Measurements from ENCODE around the gene RPAP2.
A peak's percentile ranks its signal among the peaks of the same experiment; 100 is the strongest.
"Not testable (repeated sequence)": the region's sequence is repeated elsewhere in the genome, so short reads cannot be mapped to it uniquely, and the experiment has no call there.

The RPAP2 gene

DNA sequence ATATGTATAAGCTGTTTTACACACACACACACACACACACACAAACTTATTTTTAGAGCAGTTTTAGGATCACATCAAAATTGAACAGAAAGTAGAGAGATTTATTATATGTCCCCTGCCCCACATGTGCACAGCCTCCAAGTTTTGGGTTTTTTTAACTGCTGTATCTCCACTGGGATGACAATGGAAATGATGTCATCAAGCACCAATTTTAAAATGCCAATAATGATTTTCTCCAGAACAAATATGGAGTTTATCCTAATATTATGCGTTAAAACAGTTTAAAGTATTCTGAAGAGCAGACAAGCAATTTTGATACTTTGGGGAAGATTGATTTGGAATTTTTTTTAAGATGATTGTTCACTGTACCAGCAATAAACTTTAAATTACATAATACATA lies 131.2 kb downstream of the RPAP2 start:
- DNase-seq (ENCODE audit: low read depth): no peak
- Histone ChIP-seq H3K9me3 (ENCODE audit: control insufficient read depth, low read length) (no peaks in the 10 kb centered on the region), H3K4me1 (ENCODE audit: control insufficient read depth, insufficient read depth, low read length) (no peaks in the 10 kb centered on the region), H3K9ac (ENCODE audit: low read length) (no peak overlapping the region), H3K36me3 (ENCODE audit: control insufficient read depth, insufficient read depth, low read length, severe bottlenecking) (no peaks in the 10 kb centered on the region), H3K4me3 (ENCODE audit: low read length) (no peak overlapping the region), H3K27me3 (replicated peaks; ENCODE audit: control insufficient read depth, insufficient read depth, low read length) (no peaks in the 10 kb centered on the region)

DNA sequence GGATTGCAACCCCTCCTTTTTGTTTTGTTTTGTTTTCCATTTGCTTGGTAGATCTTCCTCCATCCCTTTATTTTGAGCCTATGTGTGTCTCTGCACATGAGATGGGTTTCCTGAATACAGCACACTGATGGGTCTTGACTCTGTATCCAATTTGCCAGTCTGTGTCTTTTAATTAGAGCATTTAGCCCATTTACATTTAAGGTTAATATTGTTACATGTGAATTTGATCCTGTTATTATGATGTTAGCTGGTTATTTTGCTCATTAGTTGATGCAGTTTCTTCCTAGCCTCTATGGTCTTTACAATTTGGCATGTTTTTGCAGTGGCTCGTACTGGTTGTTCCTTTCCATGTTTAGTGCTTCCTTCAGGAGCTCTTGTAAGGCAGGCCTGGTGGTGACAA lies 135.7 kb downstream of the RPAP2 start:
- H3K9me3 ChIP-seq (ENCODE audit: control insufficient read depth, low read length); H3K4me3 ChIP-seq (ENCODE audit: low read length); DNase-seq (ENCODE audit: low read depth); H3K36me3 ChIP-seq (ENCODE audit: control insufficient read depth, insufficient read depth, low read length, severe bottlenecking); H3K27me3 ChIP-seq (replicated peaks; ENCODE audit: control insufficient read depth, insufficient read depth, low read length); H3K9ac ChIP-seq (ENCODE audit: low read length); H3K4me1 ChIP-seq (ENCODE audit: control insufficient read depth, insufficient read depth, low read length): not testable (repeated sequence)

GRCh38 chr1:92439291-92439690 lies 140.4 kb downstream of the RPAP2 start:
- H3K4me3 ChIP-seq (ENCODE audit: low read length): no peak overlapping the region
- no peaks in the 10 kb centered on the region for H3K27me3 ChIP-seq (replicated peaks; ENCODE audit: control insufficient read depth, insufficient read depth, low read length)
- no peak for DNase-seq (ENCODE audit: low read depth)
- no peaks in the 10 kb centered on the region for H3K36me3 ChIP-seq (ENCODE audit: control insufficient read depth, insufficient read depth, low read length, severe bottlenecking)
- no peaks in the 10 kb centered on the region for H3K4me1 ChIP-seq (ENCODE audit: control insufficient read depth, insufficient read depth, low read length)
- no peaks in the 10 kb centered on the region for H3K9me3 ChIP-seq (ENCODE audit: control insufficient read depth, low read length)
- no peak overlapping the region for H3K9ac ChIP-seq (ENCODE audit: low read length)

- H3K4me3 ChIP-seq (ENCODE audit: low read length): no peak overlapping the region
- no peaks in the 10 kb centered on the region for H3K36me3 ChIP-seq (ENCODE audit: control insufficient read depth, insufficient read depth, low read length, severe bottlenecking)
- H3K9me3 ChIP-seq (ENCODE audit: control insufficient read depth, low read length): no peaks in the 10 kb centered on the region
- H3K27me3 ChIP-seq (replicated peaks; ENCODE audit: control insufficient read depth, insufficient read depth, low read length): no peaks in the 10 kb centered on the region
- no peak overlapping the region for H3K9ac ChIP-seq (ENCODE audit: low read length)
- DNase-seq (ENCODE audit: low read depth): no peak
- H3K4me1 ChIP-seq (ENCODE audit: control insufficient read depth, insufficient read depth, low read length): no peaks in the 10 kb centered on the region
These were observed 142.4 kb downstream of the RPAP2 start for GRCh38 chr1:92441316-92441696.

GRCh38 chr1:92441697-92442342 lies 143.0 kb downstream of the RPAP2 start:
- H3K27me3 ChIP-seq (replicated peaks; ENCODE audit: control insufficient read depth, insufficient read depth, low read length): no peaks in the 10 kb centered on the region
- no peak overlapping the region for H3K4me3 ChIP-seq (ENCODE audit: low read length)
- no peaks in the 10 kb centered on the region for H3K4me1 ChIP-seq (ENCODE audit: control insufficient read depth, insufficient read depth, low read length)
- no peaks in the 10 kb centered on the region for H3K36me3 ChIP-seq (ENCODE audit: control insufficient read depth, insufficient read depth, low read length, severe bottlenecking)
- no peak for DNase-seq (ENCODE audit: low read depth)
- no peaks in the 10 kb centered on the region for H3K9me3 ChIP-seq (ENCODE audit: control insufficient read depth, low read length)
- no peak overlapping the region for H3K9ac ChIP-seq (ENCODE audit: low read length)

- Histone ChIP-seq H3K9me3 (ENCODE audit: control insufficient read depth, low read length) (no peaks in the 10 kb centered on the region), H3K36me3 (ENCODE audit: control insufficient read depth, insufficient read depth, low read length, severe bottlenecking) (no peaks in the 10 kb centered on the region), H3K4me1 (ENCODE audit: control insufficient read depth, insufficient read depth, low read length) (no peaks in the 10 kb centered on the region), H3K4me3 (ENCODE audit: low read length) (no peak overlapping the region), H3K27me3 (replicated peaks; ENCODE audit: control insufficient read depth, insufficient read depth, low read length) (no peaks in the 10 kb centered on the region), H3K9ac (ENCODE audit: low read length) (no peak overlapping the region)
- DNase-seq (ENCODE audit: low read depth): no peak
These were observed 143.5 kb downstream of the RPAP2 start for GRCh38 chr1:92442351-92442750.

DNA sequence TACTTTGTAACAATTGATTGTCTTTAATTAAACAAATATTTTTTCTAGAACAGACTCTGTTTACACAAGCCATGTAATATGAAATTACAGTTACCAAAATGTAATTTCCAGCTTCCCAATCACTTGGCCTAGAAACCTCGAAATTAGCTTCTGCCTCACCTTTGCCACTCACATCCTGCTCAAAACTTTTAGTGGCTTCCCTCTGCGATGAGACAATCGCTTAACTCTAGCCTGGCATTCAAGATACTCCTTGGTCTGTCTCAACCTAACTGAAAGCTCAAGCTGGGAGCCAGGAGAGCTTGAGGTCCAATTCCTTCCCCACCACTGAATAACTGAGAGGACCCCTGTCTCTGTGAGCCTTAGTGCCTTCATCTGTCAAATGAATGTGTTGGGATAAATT lies 145.0 kb downstream of the RPAP2 start:
- Histone ChIP-seq H3K27me3 (replicated peaks; ENCODE audit: control insufficient read depth, insufficient read depth, low read length) (no peaks in the 10 kb centered on the region), H3K9me3 (ENCODE audit: control insufficient read depth, low read length) (no peaks in the 10 kb centered on the region), H3K36me3 (ENCODE audit: control insufficient read depth, insufficient read depth, low read length, severe bottlenecking) (no peaks in the 10 kb centered on the region), H3K4me1 (ENCODE audit: control insufficient read depth, insufficient read depth, low read length) (no peaks in the 10 kb centered on the region), H3K9ac (ENCODE audit: low read length) (no peak overlapping the region), H3K4me3 (ENCODE audit: low read length) (no peak overlapping the region)
- no peak for DNase-seq (ENCODE audit: low read depth)

DNA sequence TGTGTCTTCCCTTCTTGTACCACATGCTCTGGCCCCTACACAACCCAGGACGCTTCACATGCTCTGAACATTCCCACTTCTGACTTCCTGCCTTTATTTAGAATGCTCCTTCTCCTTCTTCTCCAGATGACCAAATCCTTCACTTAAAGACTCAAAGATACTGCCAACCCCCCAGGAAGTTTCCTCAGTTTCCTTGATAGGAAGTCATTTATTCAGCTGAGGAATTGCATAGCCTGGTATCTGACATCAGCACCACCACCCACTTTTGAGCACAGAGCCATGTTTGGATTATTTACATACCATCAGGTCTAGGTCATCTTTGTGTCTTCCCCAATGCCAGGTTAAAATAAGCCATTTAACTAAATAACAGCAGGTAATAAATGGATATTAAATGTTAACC lies 145.5 kb downstream of the RPAP2 start:
- Histone ChIP-seq H3K9me3 (ENCODE audit: control insufficient read depth, low read length) (no peaks in the 10 kb centered on the region), H3K4me1 (ENCODE audit: control insufficient read depth, insufficient read depth, low read length) (no peaks in the 10 kb centered on the region), H3K4me3 (ENCODE audit: low read length) (no peak overlapping the region), H3K9ac (ENCODE audit: low read length) (no peak overlapping the region), H3K36me3 (ENCODE audit: control insufficient read depth, insufficient read depth, low read length, severe bottlenecking) (no peaks in the 10 kb centered on the region), H3K27me3 (replicated peaks; ENCODE audit: control insufficient read depth, insufficient read depth, low read length) (no peaks in the 10 kb centered on the region)
- peak; percentile 23 for DNase-seq (ENCODE audit: low read depth)

- DNase-seq (ENCODE audit: low read depth): no peak
- Histone ChIP-seq H3K9ac (ENCODE audit: low read length) (no peak overlapping the region), H3K36me3 (ENCODE audit: control insufficient read depth, insufficient read depth, low read length, severe bottlenecking) (no peaks in the 10 kb centered on the region), H3K9me3 (ENCODE audit: control insufficient read depth, low read length) (no peaks in the 10 kb centered on the region), H3K4me3 (ENCODE audit: low read length) (no peak overlapping the region), H3K4me1 (ENCODE audit: control insufficient read depth, insufficient read depth, low read length) (no peaks in the 10 kb centered on the region), H3K27me3 (replicated peaks; ENCODE audit: control insufficient read depth, insufficient read depth, low read length) (no peaks in the 10 kb centered on the region)
These were observed 147.0 kb downstream of the RPAP2 start for GRCh38 chr1:92445865-92446264.

GRCh38 chr1:92446546-92446945 lies 147.7 kb downstream of the RPAP2 start:
- DNase-seq (ENCODE audit: low read depth): peak; percentile 19
- Histone ChIP-seq H3K9ac (ENCODE audit: low read length) (no peak overlapping the region), H3K4me1 (ENCODE audit: control insufficient read depth, insufficient read depth, low read length) (no peaks in the 10 kb centered on the region), H3K4me3 (ENCODE audit: low read length) (no peak overlapping the region), H3K36me3 (ENCODE audit: control insufficient read depth, insufficient read depth, low read length, severe bottlenecking) (no peaks in the 10 kb centered on the region), H3K9me3 (ENCODE audit: control insufficient read depth, low read length) (no peaks in the 10 kb centered on the region), H3K27me3 (replicated peaks; ENCODE audit: control insufficient read depth, insufficient read depth, low read length) (no peaks in the 10 kb centered on the region)

DNA sequence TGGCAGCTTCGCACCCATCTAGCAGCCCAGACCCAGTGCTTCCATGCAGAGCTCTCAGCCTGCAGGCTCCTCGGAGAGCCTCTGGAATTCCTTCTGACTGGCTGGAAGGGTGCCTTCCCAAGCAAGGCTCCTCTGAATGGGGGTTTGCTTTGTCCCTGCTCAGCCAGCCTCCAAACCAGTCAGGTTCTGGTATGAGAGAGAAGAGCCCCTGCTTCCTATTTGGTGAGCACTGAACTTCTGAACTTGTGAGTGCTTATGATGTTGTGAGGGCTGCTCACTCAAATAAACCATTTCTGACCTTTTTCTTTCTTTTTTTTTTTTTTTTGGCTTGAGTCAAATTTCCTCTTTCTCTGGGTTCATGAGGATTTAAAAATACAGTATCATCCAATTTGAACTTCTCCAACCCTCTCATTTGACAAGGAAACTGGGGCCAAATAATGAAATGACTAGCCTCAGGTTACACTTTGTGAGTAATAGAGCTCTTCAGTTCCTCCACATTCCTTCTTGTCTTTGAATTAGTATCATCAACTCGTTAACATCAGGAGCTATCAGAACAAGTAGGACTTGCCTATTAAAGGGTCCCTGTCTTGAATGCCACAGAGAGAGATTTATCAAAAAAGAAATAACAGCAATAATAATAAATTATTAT lies 148.3 kb downstream of the RPAP2 start:
- no peak for DNase-seq (ENCODE audit: low read depth)
- no peaks in the 10 kb centered on the region for H3K36me3 ChIP-seq (ENCODE audit: control insufficient read depth, insufficient read depth, low read length, severe bottlenecking)
- H3K9ac ChIP-seq (ENCODE audit: low read length): no peak overlapping the region
- H3K9me3 ChIP-seq (ENCODE audit: control insufficient read depth, low read length): no peaks in the 10 kb centered on the region
- H3K4me3 ChIP-seq (ENCODE audit: low read length): no peak overlapping the region
- no peaks in the 10 kb centered on the region for H3K27me3 ChIP-seq (replicated peaks; ENCODE audit: control insufficient read depth, insufficient read depth, low read length)
- no peaks in the 10 kb centered on the region for H3K4me1 ChIP-seq (ENCODE audit: control insufficient read depth, insufficient read depth, low read length)

- no peak overlapping the region for H3K9ac ChIP-seq (ENCODE audit: low read length)
- no peak for DNase-seq (ENCODE audit: low read depth)
- no peaks in the 10 kb centered on the region for H3K27me3 ChIP-seq (replicated peaks; ENCODE audit: control insufficient read depth, insufficient read depth, low read length)
- no peaks in the 10 kb centered on the region for H3K36me3 ChIP-seq (ENCODE audit: control insufficient read depth, insufficient read depth, low read length, severe bottlenecking)
- H3K4me3 ChIP-seq (ENCODE audit: low read length): no peak overlapping the region
- no peaks in the 10 kb centered on the region for H3K4me1 ChIP-seq (ENCODE audit: control insufficient read depth, insufficient read depth, low read length)
- no peaks in the 10 kb centered on the region for H3K9me3 ChIP-seq (ENCODE audit: control insufficient read depth, low read length)
These were observed 149.1 kb downstream of the RPAP2 start for GRCh38 chr1:92447976-92448375.
